Tibial artery (tissue), 4 donors: Measurements from ENCODE around the gene MAD1L1.
"Not testable (repeated sequence)": the region's sequence is repeated elsewhere in the genome, so short reads cannot be mapped to it uniquely, and the experiment has no call there.

ENCODE experiments used
- DNase-seq, 2 donors: peaks; one replicate each; pipeline ENCODE4 v3.0.0-alpha.2; 2019
- H3K27ac ChIP-seq, 2 donors: fragments of 200-600 bp; sonication (generic) in 1 of 2; 1 replicate in 1 of 2; 2 replicates in 1 of 2; pipeline ENCODE4 v1.5.1; 2018 to 2019; ENCODE audit warnings: mild to moderate bottlenecking in 1 of 2
- H3K27me3 ChIP-seq, 2 donors: fragments of 200-600 bp; sonication (generic) in 1 of 2; one replicate each; pipeline versions ENCODE4 v1.5.1 to v1.6.0; 2016 to 2019
- H3K36me3 ChIP-seq, 3 donors: fragments of 200-600 bp; sonication (generic) in 2 of 3; one replicate each; pipeline ENCODE4 v1.5.1; 2016 to 2019; ENCODE audit warnings: mild to moderate bottlenecking in 2 of 3
- H3K4me1 ChIP-seq, 4 donors: fragments of 200-600 bp; sonication (generic) in 2 of 4; 1 replicate in 3 of 4; 2 replicates in 1 of 4; pipeline ENCODE4 v1.5.1; 2016 to 2019
- H3K4me3 ChIP-seq, 2 donors: fragments of 200-600 bp; sonication (generic) in 1 of 2; 1 replicate in 1 of 2; 2 replicates in 1 of 2; pipeline ENCODE4 v1.5.1; 2018 to 2019; ENCODE audit warnings: mild to moderate bottlenecking in 2 of 2
- H3K9me3 ChIP-seq, 3 donors: fragments of 200-600 bp; sonication (generic) in 1 of 3; one replicate each; pipeline ENCODE4 v1.5.1; 2016 to 2019
- intact Hi-C: fragments of 100-400 bp; cut with DNase I; formaldehyde crosslinking; loops from one replicate; pipeline ENCODE4 v1.15.0; 2023; ENCODE audit warnings: low total_unique reads
- TF ChIP-seq, protein P1 (sequence below), 2 experiments: fragments of 200-600 bp in 1 of 2; fragments of 450-650 bp in 1 of 2; IDR thresholded peaks; one replicate each; pipeline ENCODE4 v1.5.1; 2017 to 2019; ENCODE audit warnings: antibody characterized with exemption in 2 of 2, mild to moderate bottlenecking in 1 of 2, moderate library complexity in 1 of 2

Gene MAD1L1

GRCh38 chr7:1829111-1829510 lies 403.6 kb downstream of the MAD1L1 start:
- no peaks in the 10 kb centered on the region for H3K27me3 ChIP-seq
- no peaks in the 10 kb centered on the region for H3K4me1 ChIP-seq
- H3K27ac ChIP-seq, result no peak overlapping the region
- H3K36me3 ChIP-seq, result no peaks in the 10 kb centered on the region
- intact Hi-C loops, result no loop called here
- TF ChIP-seq, protein P1, sequence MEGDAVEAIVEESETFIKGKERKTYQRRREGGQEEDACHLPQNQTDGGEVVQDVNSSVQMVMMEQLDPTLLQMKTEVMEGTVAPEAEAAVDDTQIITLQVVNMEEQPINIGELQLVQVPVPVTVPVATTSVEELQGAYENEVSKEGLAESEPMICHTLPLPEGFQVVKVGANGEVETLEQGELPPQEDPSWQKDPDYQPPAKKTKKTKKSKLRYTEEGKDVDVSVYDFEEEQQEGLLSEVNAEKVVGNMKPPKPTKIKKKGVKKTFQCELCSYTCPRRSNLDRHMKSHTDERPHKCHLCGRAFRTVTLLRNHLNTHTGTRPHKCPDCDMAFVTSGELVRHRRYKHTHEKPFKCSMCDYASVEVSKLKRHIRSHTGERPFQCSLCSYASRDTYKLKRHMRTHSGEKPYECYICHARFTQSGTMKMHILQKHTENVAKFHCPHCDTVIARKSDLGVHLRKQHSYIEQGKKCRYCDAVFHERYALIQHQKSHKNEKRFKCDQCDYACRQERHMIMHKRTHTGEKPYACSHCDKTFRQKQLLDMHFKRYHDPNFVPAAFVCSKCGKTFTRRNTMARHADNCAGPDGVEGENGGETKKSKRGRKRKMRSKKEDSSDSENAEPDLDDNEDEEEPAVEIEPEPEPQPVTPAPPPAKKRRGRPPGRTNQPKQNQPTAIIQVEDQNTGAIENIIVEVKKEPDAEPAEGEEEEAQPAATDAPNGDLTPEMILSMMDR (IDR thresholded peaks at IDR 0.05), result no peak
- no peaks in the 10 kb centered on the region for H3K9me3 ChIP-seq
- no peak overlapping the region for H3K4me3 ChIP-seq
- DNase-seq, result peak in 1 of 2 donors; percentile 31

- H3K4me3 ChIP-seq, H3K27me3 ChIP-seq, H3K27ac ChIP-seq, H3K9me3 ChIP-seq, intact Hi-C loops, H3K36me3 ChIP-seq, H3K4me1 ChIP-seq: not testable (repeated sequence)
- DNase-seq, result peak in 1 of 2 donors; percentile 24
These were observed 404.6 kb downstream of the MAD1L1 start for GRCh38 chr7:1828170-1828569.

GRCh38 chr7:1827521-1827981 lies 405.2 kb downstream of the MAD1L1 start:
- H3K4me1 ChIP-seq, H3K27me3 ChIP-seq, H3K27ac ChIP-seq, H3K4me3 ChIP-seq, H3K9me3 ChIP-seq, H3K36me3 ChIP-seq, intact Hi-C loops: not testable (repeated sequence)
- DNase-seq, result peak in 1 of 2 donors; percentile 33

- H3K4me3 ChIP-seq, intact Hi-C loops, H3K9me3 ChIP-seq, H3K36me3 ChIP-seq, H3K27ac ChIP-seq, H3K4me1 ChIP-seq, H3K27me3 ChIP-seq: not testable (repeated sequence)
- peak in 1 of 2 donors; percentile 58 for DNase-seq
These were observed 405.8 kb downstream of the MAD1L1 start for GRCh38 chr7:1826931-1827330.

GRCh38 chr7:1825897-1826741 lies 406.6 kb downstream of the MAD1L1 start:
- Histone ChIP-seq H3K27ac (no peak overlapping the region), H3K36me3 (no peaks in the 10 kb centered on the region), H3K4me1 (no peaks in the 10 kb centered on the region), H3K9me3 (no peaks in the 10 kb centered on the region), H3K4me3 (no peak overlapping the region), H3K27me3 (no peaks in the 10 kb centered on the region)
- peak in 1 of 2 donors; percentile 54 for DNase-seq
- intact Hi-C loops, result no loop called here
- TF ChIP-seq, protein P1 (IDR thresholded peaks at IDR 0.05), result no peak

DNA sequence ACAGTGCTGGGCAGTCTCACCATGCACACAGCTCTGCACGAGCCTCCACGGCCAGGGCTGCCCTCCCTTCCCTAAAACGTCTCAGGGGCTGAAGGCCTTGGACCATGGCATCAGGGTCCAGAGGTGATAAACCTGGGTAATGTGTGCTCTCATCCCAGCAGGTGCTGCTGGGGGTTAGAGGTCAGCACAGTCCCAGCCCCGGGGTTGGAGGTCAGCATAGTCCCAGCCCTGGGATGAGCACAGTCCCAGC lies 407.2 kb downstream of the MAD1L1 start:
- H3K27ac ChIP-seq, H3K27me3 ChIP-seq, H3K36me3 ChIP-seq, H3K4me1 ChIP-seq, H3K9me3 ChIP-seq, intact Hi-C loops, H3K4me3 ChIP-seq: not testable (repeated sequence)
- DNase-seq, result peak in 1 of 2 donors; percentile 51

DNA sequence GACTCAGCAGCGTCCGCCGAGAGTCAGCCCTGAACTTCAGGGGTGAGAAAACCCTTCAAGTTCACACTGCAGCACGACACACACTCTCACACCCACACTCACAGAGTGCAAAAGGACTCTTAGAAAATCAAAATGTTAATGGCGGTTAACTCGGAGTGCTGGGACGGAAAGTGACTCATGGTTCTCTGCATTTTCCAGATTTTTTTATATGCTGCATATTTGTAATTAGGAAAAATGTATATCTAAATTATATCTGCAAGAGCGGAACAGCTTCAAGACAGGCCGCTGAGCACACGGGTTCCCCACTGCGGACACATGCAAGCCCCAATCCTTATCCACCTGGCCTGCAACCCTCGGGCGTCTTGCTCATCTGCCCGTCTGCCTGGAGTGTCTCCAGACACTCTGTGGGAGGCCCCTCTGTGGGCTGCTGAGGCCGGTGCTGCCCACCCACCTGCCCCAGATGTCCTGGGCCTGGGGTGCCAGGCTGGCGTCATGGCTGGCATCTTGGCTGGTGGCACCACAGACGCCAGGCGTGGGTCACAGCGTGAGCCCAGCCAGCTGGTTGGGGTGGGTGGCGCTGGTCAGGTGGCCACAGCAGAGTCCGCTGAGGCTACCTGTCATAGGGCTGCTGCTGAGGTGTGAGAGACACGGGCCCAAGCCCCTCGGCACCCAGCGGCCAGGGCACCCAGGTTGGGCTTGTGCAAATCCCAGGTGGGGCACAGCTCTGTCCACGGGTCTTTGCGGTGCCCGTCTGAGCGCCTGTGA lies 407.7 kb downstream of the MAD1L1 start:
- H3K9me3 ChIP-seq, H3K27ac ChIP-seq, H3K4me3 ChIP-seq, intact Hi-C loops, H3K4me1 ChIP-seq, H3K36me3 ChIP-seq, H3K27me3 ChIP-seq: not testable (repeated sequence)
- peak in 1 of 2 donors; percentile 20 for DNase-seq

DNA sequence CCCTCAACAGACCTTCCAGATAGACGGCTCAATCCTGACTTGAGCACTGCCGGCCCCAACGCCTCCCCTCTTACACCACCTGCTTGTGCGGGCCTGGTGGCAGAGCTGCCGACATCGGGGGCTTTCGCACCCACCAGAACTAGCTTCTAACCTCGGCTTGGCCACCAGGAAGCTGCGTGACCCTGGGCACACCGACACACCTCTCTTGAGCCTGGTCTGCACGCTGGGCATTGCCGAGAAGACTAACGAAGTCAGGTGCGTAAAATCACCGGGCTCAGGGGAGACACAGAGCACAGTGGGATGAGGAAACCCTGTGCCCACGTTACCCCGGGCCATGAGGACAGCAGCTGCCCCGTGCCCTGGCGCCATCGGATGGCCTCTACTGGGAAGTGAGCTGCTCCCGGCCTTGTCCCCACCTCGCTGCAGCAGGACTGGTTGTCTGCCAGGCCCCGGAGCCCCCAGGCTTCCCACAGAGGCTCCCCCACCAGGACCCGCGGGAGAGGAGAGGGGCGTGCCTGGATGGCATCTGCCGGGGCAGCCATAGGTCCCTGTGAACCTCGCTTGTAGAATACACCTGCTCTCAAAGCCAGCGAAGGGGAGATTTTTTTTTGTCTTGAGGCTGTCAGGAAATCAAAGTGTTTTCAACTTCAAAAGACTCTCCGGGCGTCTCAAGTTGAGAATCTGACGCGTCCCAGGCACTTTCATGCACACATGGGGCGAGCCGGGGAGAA lies 408.4 kb downstream of the MAD1L1 start:
- H3K27me3 ChIP-seq, H3K27ac ChIP-seq, H3K9me3 ChIP-seq, H3K36me3 ChIP-seq, H3K4me3 ChIP-seq, intact Hi-C loops, H3K4me1 ChIP-seq: not testable (repeated sequence)
- peak in 1 of 2 donors; percentile 46 for DNase-seq
